SK-N-SH treated with all-trans-retinoic acid at 6 μM for 48 hours (cell line): ENCODE measurements around the gene ZFP82.

Experiments
- ATAC-seq: fragments of 200-7000 bp; cut with Tn5 transposase; 3 replicates; pipeline ENCODE4 v1.9.1; 2020; ENCODE audit warnings: mild to moderate bottlenecking, moderate library complexity
- ARNTL ChIP-seq: fragments of 450-650 bp; formaldehyde crosslinking; IDR thresholded peaks from 2 replicates; pipeline ENCODE4 v1.5.0; 2020; ENCODE audit warnings: low read depth, mild to moderate bottlenecking, moderate library complexity, borderline replicate concordance
- CREB5 ChIP-seq: fragments of 250-450 bp; sonication (Bioruptor Pico); IDR thresholded peaks from 2 replicates; pipeline ENCODE4 v1.5.1; 2020; ENCODE audit warnings: low read depth, mild to moderate bottlenecking, moderate library complexity
- ESRRG ChIP-seq: fragments of 250-450 bp; sonication (Bioruptor Pico); IDR thresholded peaks from 2 replicates; pipeline ENCODE4 v1.6.1; 2021; ENCODE audit warnings: mild to moderate bottlenecking
- GLIS3 ChIP-seq: fragments of 250-450 bp; sonication (Bioruptor Pico); IDR thresholded peaks from 2 replicates; pipeline ENCODE4 v1.5.0; 2020; ENCODE audit warnings: mild to moderate bottlenecking, moderate library complexity
- ISL1 ChIP-seq: fragments of 250-450 bp; sonication (Bioruptor Pico); IDR thresholded peaks from 2 replicates; pipeline ENCODE4 v2.1.2; 2022; ENCODE audit warnings: mild to moderate bottlenecking, moderate library complexity
- OSR1 ChIP-seq: fragments of 250-450 bp; sonication (Bioruptor Pico); IDR thresholded peaks from 2 replicates; pipeline ENCODE4 v1.8.0; 2022; ENCODE audit warnings: moderate library complexity, mild to moderate bottlenecking, inconsistent platforms
- POU6F1 ChIP-seq: fragments of 250-450 bp; sonication (Bioruptor Pico); IDR thresholded peaks from 2 replicates; pipeline ENCODE4 v1.8.0; 2021; ENCODE audit warnings: low read depth, mild to moderate bottlenecking, moderate library complexity, borderline replicate concordance
- PPARA ChIP-seq: fragments of 250-450 bp; sonication (Bioruptor Pico); IDR thresholded peaks from 2 replicates; pipeline ENCODE4 v1.5.0; 2020; ENCODE audit warnings: mild to moderate bottlenecking, borderline replicate concordance
- RARB ChIP-seq: fragments of 250-450 bp; sonication (Bioruptor Pico); IDR thresholded peaks from 2 replicates; pipeline ENCODE4 v1.8.0; 2021; ENCODE audit warnings: mild to moderate bottlenecking, moderate library complexity
- TCF4 ChIP-seq: fragments of 250-450 bp; sonication (Bioruptor Pico); IDR thresholded peaks from 2 replicates; pipeline ENCODE4 v1.8.0; 2021; ENCODE audit warnings: mild to moderate bottlenecking, moderate library complexity, borderline replicate concordance
- TOX ChIP-seq: fragments of 250-450 bp; sonication (Bioruptor Pico); IDR thresholded peaks from 2 replicates; pipeline ENCODE4 v1.8.0; 2021; ENCODE audit warnings: mild to moderate bottlenecking, moderate library complexity, borderline replicate concordance
- ZC3H10 ChIP-seq: fragments of 250-450 bp; sonication (Bioruptor Pico); IDR thresholded peaks from 2 replicates; pipeline ENCODE4 v1.5.1; 2021; ENCODE audit warnings: mild to moderate bottlenecking, moderate library complexity
- ZFP3 ChIP-seq: fragments of 250-450 bp; sonication (Bioruptor Pico); IDR thresholded peaks from 2 replicates; pipeline ENCODE4 v1.5.0; 2020; ENCODE audit warnings: mild to moderate bottlenecking, moderate library complexity
- ZFP30 ChIP-seq: fragments of 450-650 bp; formaldehyde crosslinking; IDR thresholded peaks from 2 replicates; pipeline ENCODE4 v1.5.0; 2022; ENCODE audit warnings: mild to moderate bottlenecking, moderate library complexity
- ZNF565 ChIP-seq: fragments of 450-650 bp; formaldehyde crosslinking; conservative IDR thresholded peaks from 2 replicates; pipeline ENCODE4 v1.5.0; 2020; ENCODE audit warnings: low read depth, mild to moderate bottlenecking, moderate library complexity
- ZNF70 ChIP-seq: fragments of 450-650 bp; formaldehyde crosslinking; IDR thresholded peaks from 2 replicates; pipeline ENCODE4 v1.5.0; 2020; ENCODE audit warnings: mild to moderate bottlenecking, moderate library complexity
- ZNF8 ChIP-seq: fragments of 450-650 bp; formaldehyde crosslinking; IDR thresholded peaks from 2 replicates; pipeline ENCODE4 v1.5.0; 2020; ENCODE audit warnings: mild to moderate bottlenecking, moderate library complexity
- TF ChIP-seq, protein P1 (sequence below): fragments of 250-450 bp; sonication (Bioruptor Pico); IDR thresholded peaks from 2 replicates; pipeline ENCODE4 v1.8.0; 2020; ENCODE audit warnings: mild to moderate bottlenecking, moderate library complexity, borderline replicate concordance
- TF ChIP-seq, protein P2 (sequence below): fragments of 250-450 bp; sonication (Bioruptor Pico); IDR thresholded peaks from 2 replicates; pipeline ENCODE4 v1.5.1; 2021; ENCODE audit warnings: mild to moderate bottlenecking, moderate library complexity

Gene ZFP82

DNA sequence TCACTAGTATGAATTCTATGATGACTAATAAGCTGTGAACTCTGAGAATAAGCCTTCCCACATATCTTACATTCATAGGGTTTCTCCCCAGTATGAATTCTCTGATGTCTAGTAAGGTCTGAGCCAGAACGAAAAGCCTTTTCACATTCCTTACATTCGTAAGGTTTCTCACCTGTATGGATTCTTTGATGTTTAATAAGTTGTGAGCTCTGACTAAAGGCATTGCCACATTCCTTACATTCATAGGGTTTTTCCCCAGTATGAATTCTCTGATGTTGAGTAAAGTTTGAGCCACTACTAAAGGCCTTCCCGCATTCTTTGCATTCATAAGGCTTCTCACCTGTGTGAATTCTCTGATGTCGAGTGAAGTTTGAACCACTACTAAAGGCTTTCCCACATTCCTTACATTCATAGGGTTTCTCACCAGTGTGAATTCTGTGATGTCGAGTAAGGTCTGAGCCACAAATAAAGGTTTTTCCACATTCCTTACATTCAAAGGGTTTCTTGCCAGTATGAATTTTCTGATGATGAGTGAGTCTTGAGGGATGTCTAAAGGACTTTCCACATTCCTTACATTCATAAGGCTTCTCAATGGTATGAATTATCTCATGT, 30.7 kb upstream of the ZFP82 start:
- no peak for TF ChIP-seq CREB5
- TF ChIP-seq TCF4 (CRISPR knock-in tag) = no peak
- TF ChIP-seq GLIS3 = no peak
- TF ChIP-seq, protein P1, sequence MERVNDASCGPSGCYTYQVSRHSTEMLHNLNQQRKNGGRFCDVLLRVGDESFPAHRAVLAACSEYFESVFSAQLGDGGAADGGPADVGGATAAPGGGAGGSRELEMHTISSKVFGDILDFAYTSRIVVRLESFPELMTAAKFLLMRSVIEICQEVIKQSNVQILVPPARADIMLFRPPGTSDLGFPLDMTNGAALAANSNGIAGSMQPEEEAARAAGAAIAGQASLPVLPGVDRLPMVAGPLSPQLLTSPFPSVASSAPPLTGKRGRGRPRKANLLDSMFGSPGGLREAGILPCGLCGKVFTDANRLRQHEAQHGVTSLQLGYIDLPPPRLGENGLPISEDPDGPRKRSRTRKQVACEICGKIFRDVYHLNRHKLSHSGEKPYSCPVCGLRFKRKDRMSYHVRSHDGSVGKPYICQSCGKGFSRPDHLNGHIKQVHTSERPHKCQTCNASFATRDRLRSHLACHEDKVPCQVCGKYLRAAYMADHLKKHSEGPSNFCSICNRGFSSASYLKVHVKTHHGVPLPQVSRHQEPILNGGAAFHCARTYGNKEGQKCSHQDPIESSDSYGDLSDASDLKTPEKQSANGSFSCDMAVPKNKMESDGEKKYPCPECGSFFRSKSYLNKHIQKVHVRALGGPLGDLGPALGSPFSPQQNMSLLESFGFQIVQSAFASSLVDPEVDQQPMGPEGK (CRISPR knock-in tag) = no peak
- no peak for TF ChIP-seq ZC3H10 (CRISPR knock-in tag)
- no peak for TF ChIP-seq RARB (CRISPR knock-in tag)
- no peak for ATAC-seq

DNA sequence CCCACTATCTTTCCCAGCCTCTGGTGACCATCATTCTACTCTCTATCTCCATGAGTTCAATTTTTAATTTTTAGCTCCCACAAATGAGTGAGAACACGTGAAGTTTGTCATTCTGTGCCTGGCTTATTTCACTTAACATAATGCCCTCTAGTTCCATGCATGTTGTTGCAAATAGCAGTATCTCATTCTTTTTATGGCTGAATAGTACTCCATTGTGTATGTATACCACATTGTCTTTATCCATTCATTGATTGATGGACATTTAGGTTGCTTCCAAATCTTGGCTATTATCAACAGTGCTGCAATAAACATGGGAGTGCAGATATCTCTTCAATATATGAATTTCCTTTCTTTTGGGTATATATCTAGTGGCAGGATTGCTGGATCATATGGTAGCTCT, 22.9 kb upstream of the ZFP82 start:
- TF ChIP-seq GLIS3 = no peak
- peak; percentile 76 for TF ChIP-seq ZNF8 (CRISPR knock-in tag)
- ATAC-seq = no peak

DNA sequence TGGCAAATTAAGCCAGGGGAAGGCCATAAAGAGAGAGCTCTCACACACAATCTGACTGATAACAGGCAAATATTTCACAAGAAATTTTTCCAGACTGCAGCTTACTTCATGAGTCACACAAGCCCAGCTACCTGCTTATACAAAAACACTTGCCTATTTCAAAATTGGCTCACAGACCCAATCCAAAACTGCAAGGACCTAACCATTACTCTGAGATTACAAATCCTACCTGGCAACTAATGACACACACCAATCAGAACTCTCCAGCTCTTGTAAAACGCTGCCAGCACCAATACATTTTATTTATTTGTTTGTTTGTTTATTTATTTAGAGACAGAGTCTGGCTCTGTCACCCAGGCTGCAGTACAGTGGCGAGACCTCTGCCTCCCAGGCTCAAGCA, 18.1 kb upstream of the ZFP82 start:
- TF ChIP-seq ZNF8 (CRISPR knock-in tag) = no peak
- TF ChIP-seq RARB (CRISPR knock-in tag) = no peak
- TF ChIP-seq ISL1 (CRISPR knock-in tag) = no peak
- TF ChIP-seq TOX (CRISPR knock-in tag) = no peak
- ATAC-seq = no peak

DNA sequence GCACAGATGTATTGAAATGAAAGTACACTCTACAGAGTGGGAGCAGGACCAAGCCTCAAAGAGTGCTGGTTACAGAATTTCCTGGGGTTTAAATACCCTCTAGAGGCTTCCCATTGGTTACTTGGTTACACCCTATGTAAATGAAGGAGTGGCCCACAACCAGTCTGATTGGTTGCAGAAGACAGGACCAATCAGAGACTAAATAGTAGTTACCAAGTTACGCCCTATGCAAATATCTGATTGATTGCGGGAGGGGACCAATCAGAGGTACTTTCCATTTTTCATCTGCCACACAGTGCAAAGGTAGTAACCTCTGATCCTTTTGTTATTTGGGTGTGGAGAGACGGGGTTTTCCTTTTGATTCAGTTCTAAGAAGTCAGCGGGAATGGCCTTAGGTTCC, 5.5 kb upstream of the ZFP82 start:
- no peak for TF ChIP-seq ZFP3 (CRISPR knock-in tag)
- no peak for TF ChIP-seq ARNTL (CRISPR knock-in tag)
- no peak for TF ChIP-seq ZNF8 (CRISPR knock-in tag)
- no peak for TF ChIP-seq CREB5
- TF ChIP-seq ESRRG (CRISPR knock-in tag) = no peak
- TF ChIP-seq OSR1 (CRISPR knock-in tag) = no peak
- no peak for TF ChIP-seq PPARA (CRISPR knock-in tag)
- no peak for TF ChIP-seq ISL1 (CRISPR knock-in tag)
- TF ChIP-seq ZNF70 (CRISPR knock-in tag) = no peak
- TF ChIP-seq GLIS3 = no peak
- TF ChIP-seq, protein P2, sequence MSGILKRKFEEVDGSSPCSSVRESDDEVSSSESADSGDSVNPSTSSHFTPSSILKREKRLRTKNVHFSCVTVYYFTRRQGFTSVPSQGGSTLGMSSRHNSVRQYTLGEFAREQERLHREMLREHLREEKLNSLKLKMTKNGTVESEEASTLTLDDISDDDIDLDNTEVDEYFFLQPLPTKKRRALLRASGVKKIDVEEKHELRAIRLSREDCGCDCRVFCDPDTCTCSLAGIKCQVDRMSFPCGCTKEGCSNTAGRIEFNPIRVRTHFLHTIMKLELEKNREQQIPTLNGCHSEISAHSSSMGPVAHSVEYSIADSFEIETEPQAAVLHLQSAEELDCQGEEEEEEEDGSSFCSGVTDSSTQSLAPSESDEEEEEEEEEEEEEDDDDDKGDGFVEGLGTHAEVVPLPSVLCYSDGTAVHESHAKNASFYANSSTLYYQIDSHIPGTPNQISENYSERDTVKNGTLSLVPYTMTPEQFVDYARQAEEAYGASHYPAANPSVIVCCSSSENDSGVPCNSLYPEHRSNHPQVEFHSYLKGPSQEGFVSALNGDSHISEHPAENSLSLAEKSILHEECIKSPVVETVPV (CRISPR knock-in tag) = no peak
- TF ChIP-seq RARB (CRISPR knock-in tag) = no peak
- TF ChIP-seq, protein P1 (CRISPR knock-in tag) = no peak
- TF ChIP-seq, all 23 proteins: peak for 0
- ATAC-seq = no peak

- TF ChIP-seq ZNF565 (CRISPR knock-in tag) (no peak), POU6F1 (CRISPR knock-in tag) (no peak), CREB5 (no peak), RARB (CRISPR knock-in tag) (no peak), PPARA (CRISPR knock-in tag) (no peak), ZFP30 (CRISPR knock-in tag) (no peak)
- TF ChIP-seq, protein P1 (CRISPR knock-in tag) = no peak
- TF ChIP-seq, all 23 proteins: peak for 0
- ATAC-seq = no peak
Measured at GRCh38 chr19:36421749-36422481, 3.5 kb upstream of the ZFP82 start.
